Measurements from ENCODE around the gene ACTL6B.

DNA sequence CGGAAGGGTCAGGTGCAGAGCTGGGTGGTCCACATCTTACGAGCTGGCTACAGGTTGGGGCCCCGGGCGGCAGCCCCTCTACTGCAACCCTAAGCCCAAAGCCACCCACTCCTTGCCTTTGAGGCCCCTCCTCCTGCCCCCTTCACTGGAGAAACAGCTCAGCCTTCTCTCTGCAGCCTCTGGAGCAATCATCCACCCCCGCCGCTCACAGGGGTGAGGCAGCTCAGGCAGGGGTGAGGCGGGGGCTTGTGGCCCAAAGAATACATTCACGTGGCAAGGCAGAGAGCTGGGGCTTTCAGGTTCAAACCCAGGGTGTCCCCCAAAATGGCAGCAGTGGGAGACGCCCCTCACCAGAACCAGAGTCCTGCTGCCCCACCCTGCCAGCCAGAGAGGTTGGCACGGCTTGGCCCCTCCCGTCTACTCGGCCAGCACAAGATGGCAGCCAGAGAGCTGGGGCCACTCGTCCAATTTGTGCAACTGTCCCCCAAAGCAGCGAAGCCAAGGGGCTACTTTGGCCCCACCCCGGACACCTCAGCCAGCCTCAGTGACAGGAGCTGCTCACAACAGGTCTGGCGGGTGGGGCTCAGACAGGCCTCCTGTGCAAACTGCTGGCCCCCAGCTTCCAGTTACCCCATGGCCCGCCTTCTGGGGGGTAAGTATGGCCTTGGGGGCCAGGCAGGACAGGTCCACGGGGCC is 24.5 kb upstream of the ACTL6B start:
- TF ChIP-seq, protein P1, sequence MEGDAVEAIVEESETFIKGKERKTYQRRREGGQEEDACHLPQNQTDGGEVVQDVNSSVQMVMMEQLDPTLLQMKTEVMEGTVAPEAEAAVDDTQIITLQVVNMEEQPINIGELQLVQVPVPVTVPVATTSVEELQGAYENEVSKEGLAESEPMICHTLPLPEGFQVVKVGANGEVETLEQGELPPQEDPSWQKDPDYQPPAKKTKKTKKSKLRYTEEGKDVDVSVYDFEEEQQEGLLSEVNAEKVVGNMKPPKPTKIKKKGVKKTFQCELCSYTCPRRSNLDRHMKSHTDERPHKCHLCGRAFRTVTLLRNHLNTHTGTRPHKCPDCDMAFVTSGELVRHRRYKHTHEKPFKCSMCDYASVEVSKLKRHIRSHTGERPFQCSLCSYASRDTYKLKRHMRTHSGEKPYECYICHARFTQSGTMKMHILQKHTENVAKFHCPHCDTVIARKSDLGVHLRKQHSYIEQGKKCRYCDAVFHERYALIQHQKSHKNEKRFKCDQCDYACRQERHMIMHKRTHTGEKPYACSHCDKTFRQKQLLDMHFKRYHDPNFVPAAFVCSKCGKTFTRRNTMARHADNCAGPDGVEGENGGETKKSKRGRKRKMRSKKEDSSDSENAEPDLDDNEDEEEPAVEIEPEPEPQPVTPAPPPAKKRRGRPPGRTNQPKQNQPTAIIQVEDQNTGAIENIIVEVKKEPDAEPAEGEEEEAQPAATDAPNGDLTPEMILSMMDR (IDR thresholded peaks at IDR 0.05), result no peak
- TF ChIP-seq EZH2phosphoT487 (IDR thresholded peaks at IDR 0.05), result no peak

Data from neural progenitor cell (in vitro differentiated cells).